DND-41 (cell line): Measurements from ENCODE around the gene TMEM256.

ENCODE experiments used
- ATAC-seq: fragments of 200-7000 bp; cut with Tn5 transposase; 3 replicates; pipeline ENCODE4 v1.9.1; 2021; ENCODE audit warnings: low read depth; ENCODE audit not compliant: insufficient read depth
- DNase-seq: peaks from one replicate; pipeline ENCODE4 v3.0.0-alpha.2; 2020
- H2AFZ ChIP-seq: 2 replicates; pipeline ENCODE4 v1.6.0; 2012; ENCODE audit warnings: low read depth, low read length
- H3K27ac ChIP-seq: 2 replicates; pipeline ENCODE4 v1.5.1; 2012; ENCODE audit warnings: low read length, inconsistent platforms
- H3K27me3 ChIP-seq: fragments of 200-600 bp; sonication (generic); 2 replicates; pipeline ENCODE4 v1.6.0; 2012; ENCODE audit warnings: low read length, mild to moderate bottlenecking, inconsistent platforms; ENCODE audit not compliant: insufficient read depth, poor library complexity
- H3K36me3 ChIP-seq: 2 replicates; pipeline ENCODE4 v1.5.1; 2012; ENCODE audit warnings: low read length, inconsistent platforms; ENCODE audit not compliant: insufficient read depth
- H3K4me1 ChIP-seq: 2 replicates; pipeline ENCODE4 v1.5.1; 2012; ENCODE audit warnings: mild to moderate bottlenecking, low read length; ENCODE audit not compliant: insufficient read depth
- H3K4me2 ChIP-seq: 2 replicates; pipeline ENCODE4 v1.6.0; 2012; ENCODE audit warnings: mild to moderate bottlenecking, moderate library complexity, low read length, inconsistent platforms; ENCODE audit not compliant: insufficient read depth
- H3K4me3 ChIP-seq, 2 experiments: fragments of 200-600 bp in 1 of 2; shearing (Covaris generic) in 1 of 2; 2 replicates each; pipeline ENCODE4 v1.5.1; 2012 to 2016; ENCODE audit warnings: inconsistent platforms in 2 of 2, low read length in 2 of 2, mild to moderate bottlenecking in 2 of 2, low read depth in 1 of 2, moderate library complexity in 1 of 2
- H3K79me2 ChIP-seq: 2 replicates; pipeline ENCODE4 v1.6.0; 2012; ENCODE audit warnings: low read length, inconsistent platforms; ENCODE audit not compliant: insufficient read depth
- H3K9ac ChIP-seq: 2 replicates; pipeline ENCODE4 v1.6.0; 2012; ENCODE audit warnings: low read depth, mild to moderate bottlenecking, inconsistent platforms, low read length, moderate library complexity
- H3K9me3 ChIP-seq: 2 replicates; pipeline ENCODE4 v1.5.1; 2012; ENCODE audit warnings: low read length, moderate library complexity, mild to moderate bottlenecking, inconsistent platforms; ENCODE audit not compliant: insufficient read depth, severe bottlenecking
- H4K20me1 ChIP-seq: 2 replicates; pipeline ENCODE4 v1.6.0; 2012; ENCODE audit warnings: low read length; ENCODE audit not compliant: insufficient read depth
- EZH2 ChIP-seq: IDR thresholded peaks from 3 replicates; pipeline ENCODE4 v1.6.1; 2012; ENCODE audit warnings: borderline replicate concordance, low read depth, mild to moderate bottlenecking, moderate library complexity, low read length, inconsistent platforms; ENCODE audit not compliant: severe bottlenecking
- TF ChIP-seq, protein P1 (sequence below): IDR thresholded peaks from 2 replicates; pipeline ENCODE4 v1.5.1; 2012; ENCODE audit warnings: borderline replicate concordance, low read length, moderate library complexity, mild to moderate bottlenecking; ENCODE audit not compliant: poor library complexity, severe bottlenecking; ENCODE audit errors: extremely low read depth

TMEM256 gene

DNA sequence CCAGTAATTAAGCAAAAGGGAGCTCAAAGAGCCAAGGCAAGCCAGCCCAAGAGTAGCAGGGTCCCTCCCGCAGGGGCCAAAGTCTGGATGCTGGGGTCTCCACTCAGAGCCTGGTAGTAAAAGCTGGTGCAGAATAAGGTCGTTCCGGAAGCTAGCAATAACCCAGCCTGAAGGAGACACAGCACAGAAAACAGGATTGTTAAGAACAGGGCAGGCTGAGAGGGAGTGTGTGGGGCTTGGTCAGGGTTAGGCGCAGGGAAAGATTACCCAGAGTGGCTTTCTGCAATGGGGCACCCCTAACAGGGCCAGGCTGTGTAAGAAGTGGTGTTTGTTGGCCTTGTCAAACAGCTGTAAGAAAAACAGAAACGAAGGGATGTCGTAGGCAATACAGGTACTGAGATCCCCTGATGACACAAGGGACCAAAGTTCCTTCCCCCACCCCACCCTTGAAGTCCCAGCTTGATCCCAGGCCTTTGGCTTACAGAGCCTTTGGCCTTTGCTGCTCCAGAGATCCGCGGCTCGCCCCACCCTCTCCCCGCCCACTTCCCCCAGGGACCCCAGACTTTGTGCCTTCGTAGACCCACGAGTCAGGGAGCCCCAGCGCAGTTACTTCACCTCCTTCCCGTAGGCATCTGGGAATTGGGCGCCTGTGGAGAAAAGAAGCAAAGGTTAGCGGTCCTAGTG is 712 bp downstream of the TMEM256 start:
- H3K79me2 ChIP-seq, result peaks cover 9% of the 10 kb centered on the region; the same call in 1 of the 2 replicates
- peak overlapping the region; percentile 83 for H3K27ac ChIP-seq
- H2AFZ ChIP-seq, result peak overlapping the region; percentile 71
- H3K9me3 ChIP-seq, result no peaks in the 10 kb centered on the region
- peak; percentile 65 for DNase-seq
- TF ChIP-seq EZH2, result no peak
- TF ChIP-seq, protein P1, sequence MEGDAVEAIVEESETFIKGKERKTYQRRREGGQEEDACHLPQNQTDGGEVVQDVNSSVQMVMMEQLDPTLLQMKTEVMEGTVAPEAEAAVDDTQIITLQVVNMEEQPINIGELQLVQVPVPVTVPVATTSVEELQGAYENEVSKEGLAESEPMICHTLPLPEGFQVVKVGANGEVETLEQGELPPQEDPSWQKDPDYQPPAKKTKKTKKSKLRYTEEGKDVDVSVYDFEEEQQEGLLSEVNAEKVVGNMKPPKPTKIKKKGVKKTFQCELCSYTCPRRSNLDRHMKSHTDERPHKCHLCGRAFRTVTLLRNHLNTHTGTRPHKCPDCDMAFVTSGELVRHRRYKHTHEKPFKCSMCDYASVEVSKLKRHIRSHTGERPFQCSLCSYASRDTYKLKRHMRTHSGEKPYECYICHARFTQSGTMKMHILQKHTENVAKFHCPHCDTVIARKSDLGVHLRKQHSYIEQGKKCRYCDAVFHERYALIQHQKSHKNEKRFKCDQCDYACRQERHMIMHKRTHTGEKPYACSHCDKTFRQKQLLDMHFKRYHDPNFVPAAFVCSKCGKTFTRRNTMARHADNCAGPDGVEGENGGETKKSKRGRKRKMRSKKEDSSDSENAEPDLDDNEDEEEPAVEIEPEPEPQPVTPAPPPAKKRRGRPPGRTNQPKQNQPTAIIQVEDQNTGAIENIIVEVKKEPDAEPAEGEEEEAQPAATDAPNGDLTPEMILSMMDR, result no peak
- no peaks in the 10 kb centered on the region for H3K27me3 ChIP-seq
- H3K4me3 ChIP-seq, result peak overlapping the region; percentile 73 to 89
- no peaks in the 10 kb centered on the region for H3K36me3 ChIP-seq
- H3K4me1 ChIP-seq, result peaks cover 25% of the 10 kb centered on the region
- peak overlapping the region; percentile 82 for H3K9ac ChIP-seq
- peak overlapping the region; percentile 94 for H3K4me2 ChIP-seq
- no peak for ATAC-seq
- no peaks in the 10 kb centered on the region for H4K20me1 ChIP-seq

DNA sequence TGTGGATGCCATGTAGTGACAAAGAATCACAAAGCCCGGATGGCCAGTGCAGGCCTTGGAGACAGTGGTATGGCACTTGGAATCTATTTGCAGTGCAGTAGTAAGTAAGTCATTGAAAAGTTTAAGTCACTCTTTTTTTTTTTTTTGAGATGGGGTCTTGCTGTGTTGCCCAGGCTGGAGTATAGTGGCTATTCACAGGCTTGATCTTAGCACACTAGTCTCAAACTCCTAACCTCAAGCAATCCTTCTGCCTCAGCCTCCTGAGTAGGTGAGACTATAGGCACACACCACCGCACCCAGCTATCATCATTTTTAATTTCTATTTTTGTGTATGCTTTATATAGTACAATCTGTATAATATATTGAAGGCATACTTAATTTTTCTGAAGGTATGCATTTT is 5.3 kb downstream of the TMEM256 start:
- no peak for ATAC-seq
- TF ChIP-seq, protein P1, result no peak
- no peak for TF ChIP-seq EZH2

DNA sequence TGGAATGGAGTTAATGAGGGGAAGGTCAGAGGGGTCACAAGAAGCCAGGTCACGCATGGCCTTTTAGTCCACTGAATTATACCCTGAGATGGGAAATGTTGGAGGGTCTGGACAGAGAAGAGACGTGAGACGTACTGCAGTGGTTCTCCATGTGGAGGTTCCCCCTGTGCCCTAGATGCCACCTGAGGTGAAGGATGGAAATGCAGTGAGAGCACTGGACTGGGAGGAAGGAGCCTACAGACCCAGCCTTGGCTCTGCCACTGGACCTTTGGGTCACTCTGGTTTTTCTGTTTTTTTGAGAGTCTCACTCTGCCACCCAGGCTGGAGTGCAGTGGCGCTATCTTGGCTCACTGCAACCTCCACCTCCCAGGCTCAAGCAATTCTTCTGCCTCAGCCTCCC is 7.8 kb downstream of the TMEM256 start:
- no peaks in the 10 kb centered on the region for H3K36me3 ChIP-seq
- no peaks in the 10 kb centered on the region for H3K9me3 ChIP-seq
- H2AFZ ChIP-seq, result no peak overlapping the region
- H3K27me3 ChIP-seq, result no peaks in the 10 kb centered on the region
- TF ChIP-seq EZH2, result no peak
- TF ChIP-seq, protein P1, result no peak
- ATAC-seq, result no peak
- no peak overlapping the region for H3K9ac ChIP-seq
- DNase-seq, result no peak
- no peaks in the 10 kb centered on the region for H4K20me1 ChIP-seq
- H3K79me2 ChIP-seq, result no peaks in the 10 kb centered on the region
- no peak overlapping the region for H3K4me2 ChIP-seq
- no peak overlapping the region for H3K27ac ChIP-seq
- no peak overlapping the region for H3K4me3 ChIP-seq
- peaks cover 20% of the 10 kb centered on the region for H3K4me1 ChIP-seq

More for the DNA sequence above, 5.3 kb downstream of the TMEM256 start:
- no peaks in the 10 kb centered on the region for H4K20me1 ChIP-seq
- H3K9ac ChIP-seq, result no peak overlapping the region
- no peaks in the 10 kb centered on the region for H3K36me3 ChIP-seq
- H3K27ac ChIP-seq, result no peak overlapping the region
- peaks cover 7% of the 10 kb centered on the region; the same call in 1 of the 2 replicates for H3K79me2 ChIP-seq
- no peaks in the 10 kb centered on the region for H3K27me3 ChIP-seq
- H3K4me1 ChIP-seq, result peaks cover 25% of the 10 kb centered on the region
- H3K4me2 ChIP-seq, result no peak overlapping the region
- H2AFZ ChIP-seq, result no peak overlapping the region
- DNase-seq, result no peak
- H3K9me3 ChIP-seq, result no peaks in the 10 kb centered on the region
- H3K4me3 ChIP-seq, result no peak overlapping the region
